Gastrocnemius medialis (tissue), 4 donors: ENCODE measurements around the gene ARHGAP27.

ENCODE experiments used
- CTCF ChIP-seq, 5 experiments: fragments of 450-650 bp in 3 of 5; fragments of 200-600 bp in 2 of 5; sonication (generic) in 2 of 5; IDR thresholded peaks in 4 of 5; conservative IDR thresholded peaks in 1 of 5; 1 replicate in 4 of 5; 2 replicates in 1 of 5; pipeline ENCODE4 v1.5.1; 2016 to 2019; ENCODE audit warnings: antibody characterized with exemption in 5 of 5, mild to moderate bottlenecking in 3 of 5, moderate library complexity in 3 of 5
- POLR2A ChIP-seq, 2 donors: fragments of 450-650 bp; IDR thresholded peaks; one replicate each; pipeline ENCODE4 v1.6.1; 2017; ENCODE audit warnings: antibody characterized with exemption in 2 of 2, mild to moderate bottlenecking in 2 of 2, moderate library complexity in 2 of 2

DNA sequence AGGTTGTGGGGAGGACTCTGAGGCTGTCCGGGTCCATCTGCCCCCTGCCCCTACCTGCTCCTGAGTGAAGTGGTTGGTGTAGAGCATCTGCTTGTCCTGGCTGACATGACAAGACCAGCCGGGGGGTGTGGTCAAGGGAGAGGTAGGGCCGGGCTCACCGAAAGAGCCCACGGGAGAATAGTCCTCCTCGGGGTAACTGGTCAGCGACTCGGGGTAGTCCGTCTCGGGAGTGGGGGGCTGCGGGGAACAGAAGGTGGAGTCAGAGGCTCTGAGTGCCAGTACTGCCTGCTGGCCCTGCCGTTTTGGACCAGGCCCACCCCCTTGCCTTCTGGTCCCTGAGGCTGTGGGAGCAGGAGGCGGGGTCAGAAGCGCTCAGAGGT, 27.8 kb downstream of the ARHGAP27 start:
- TF ChIP-seq CTCF (IDR thresholded peaks at IDR 0.05 in 4 of 5, conservative IDR thresholded peaks at IDR 0.05 in 1 of 5), result no peak
- TF ChIP-seq POLR2A (IDR thresholded peaks at IDR 0.05), result no peak
